Measurements from ENCODE around the gene MRM2.

Gene MRM2

DNA sequence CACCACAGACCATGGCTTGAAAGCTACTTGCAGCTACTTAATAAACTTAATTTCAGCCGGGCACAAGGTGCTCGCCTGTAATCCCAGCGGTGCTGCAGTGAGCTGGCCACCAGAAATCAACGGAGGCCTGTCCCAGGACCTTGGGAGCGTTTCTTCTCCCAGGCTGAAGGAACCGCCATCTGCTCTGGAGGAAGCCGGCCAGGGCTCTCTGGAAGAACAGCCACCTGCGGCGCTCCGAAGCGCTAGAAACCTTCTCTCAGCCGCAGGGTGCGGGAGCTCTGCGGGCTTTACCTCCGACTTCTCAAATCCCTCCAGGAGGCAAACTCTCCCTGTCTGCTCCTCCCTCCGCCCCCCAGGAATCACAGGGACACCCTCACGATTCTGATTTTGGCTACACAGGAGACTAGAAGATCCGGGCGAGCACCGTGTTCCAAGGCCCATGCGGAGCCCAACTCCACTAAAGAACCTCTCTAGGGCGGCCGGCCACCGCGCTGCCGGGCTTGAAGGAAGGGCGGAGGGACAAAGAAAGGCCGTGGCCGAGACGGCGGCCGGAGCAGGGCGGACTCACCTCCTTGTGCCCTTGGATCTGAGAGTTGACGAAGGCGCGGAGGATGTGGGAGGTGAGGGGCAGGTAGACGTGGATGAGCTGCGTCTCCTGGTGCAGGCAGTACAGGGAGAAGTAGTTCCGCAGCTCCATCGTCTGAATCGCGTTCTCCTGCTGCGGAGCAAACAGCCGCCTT, 14.5 kb upstream of the MRM2 start:
- Mint-ChIP-seq H3K27ac (no peak overlapping the region), H3K36me3 (peaks cover 2% of the 10 kb centered on the region), H3K27me3 (no peaks in the 10 kb centered on the region), H3K4me3 (no peak overlapping the region), H3K4me1 (ENCODE audit: low read depth) (peaks cover 6% of the 10 kb centered on the region), H3K9me3 (ENCODE audit: low read depth) (no peaks in the 10 kb centered on the region)

GRCh38 chr7:2255145-2256139, 13.4 kb upstream of the MRM2 start:
- H3K27ac Mint-ChIP-seq, result no peak overlapping the region
- peaks cover 4% of the 10 kb centered on the region for H3K4me1 Mint-ChIP-seq (ENCODE audit: low read depth)
- H3K4me3 Mint-ChIP-seq, result no peak overlapping the region
- H3K27me3 Mint-ChIP-seq, result no peaks in the 10 kb centered on the region
- peaks cover 2% of the 10 kb centered on the region for H3K36me3 Mint-ChIP-seq
- no peaks in the 10 kb centered on the region for H3K9me3 Mint-ChIP-seq (ENCODE audit: low read depth)

GRCh38 chr7:2254429-2255144, 12.6 kb upstream of the MRM2 start:
- Mint-ChIP-seq H3K27ac (no peak overlapping the region), H3K9me3 (ENCODE audit: low read depth) (no peaks in the 10 kb centered on the region), H3K27me3 (no peaks in the 10 kb centered on the region), H3K4me1 (ENCODE audit: low read depth) (peaks cover 3% of the 10 kb centered on the region), H3K36me3 (no peaks in the 10 kb centered on the region), H3K4me3 (no peak overlapping the region)

DNA sequence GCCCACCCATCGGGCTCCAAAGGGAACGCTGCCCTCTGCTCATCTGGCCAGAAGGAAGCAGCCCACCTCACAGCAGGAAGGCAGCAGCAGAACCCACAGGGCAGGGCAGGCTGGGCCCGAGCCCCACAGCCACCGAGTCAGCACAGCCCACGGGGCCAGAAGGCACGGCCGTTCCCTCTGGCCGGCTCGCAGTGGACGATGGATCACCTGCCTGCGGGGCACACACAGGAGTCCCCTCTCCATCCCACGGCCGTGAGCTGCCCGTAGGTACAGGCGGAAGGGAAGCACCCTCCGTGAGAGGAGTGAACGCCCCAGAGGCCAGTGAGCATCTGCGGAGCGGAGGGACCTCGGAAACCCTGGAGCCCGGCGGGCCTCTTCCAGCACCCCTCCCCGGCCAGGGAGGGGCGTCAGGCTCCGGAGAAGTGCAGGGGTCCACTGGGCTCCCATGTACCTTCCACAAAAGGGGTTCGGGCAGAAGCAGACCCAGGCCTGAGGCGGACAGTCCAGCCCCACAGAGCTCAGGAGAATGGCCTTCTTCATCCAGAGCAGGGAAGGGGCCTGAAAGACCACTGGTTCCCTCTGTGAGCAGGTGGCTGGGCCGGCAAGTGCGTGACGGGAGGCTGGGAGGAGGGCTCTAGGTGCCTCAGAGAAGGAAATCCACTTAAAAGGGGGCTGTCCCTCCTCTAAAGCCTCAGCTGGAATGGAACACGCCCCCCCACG, 11.7 kb upstream of the MRM2 start:
- peaks cover 10% of the 10 kb centered on the region for H3K4me1 Mint-ChIP-seq (ENCODE audit: low read depth)
- no peaks in the 10 kb centered on the region for H3K36me3 Mint-ChIP-seq
- no peak overlapping the region for H3K4me3 Mint-ChIP-seq
- no peak overlapping the region for H3K27ac Mint-ChIP-seq
- no peaks in the 10 kb centered on the region for H3K27me3 Mint-ChIP-seq
- H3K9me3 Mint-ChIP-seq (ENCODE audit: low read depth), result no peaks in the 10 kb centered on the region

DNA sequence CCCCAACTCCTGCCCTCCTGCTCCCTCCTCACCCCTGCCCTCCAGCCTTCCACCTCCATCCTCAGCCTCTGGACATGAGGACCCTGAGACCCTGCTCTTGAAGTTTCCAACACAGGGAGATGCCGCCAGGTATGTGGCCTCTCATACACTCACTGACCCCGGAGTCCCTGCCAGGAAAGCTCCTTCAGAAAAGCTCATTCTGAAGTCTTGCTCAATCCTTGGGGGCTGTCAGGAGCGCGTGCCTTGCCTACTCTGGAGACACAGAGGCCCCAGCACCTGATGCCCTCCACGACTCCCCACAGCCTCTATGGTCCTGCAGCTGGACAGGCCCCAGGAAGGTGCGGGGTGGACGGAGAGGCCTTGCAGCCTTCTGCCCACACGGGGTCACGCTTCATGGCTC, 11.0 kb upstream of the MRM2 start:
- H3K4me3 Mint-ChIP-seq, result no peak overlapping the region
- peaks cover 14% of the 10 kb centered on the region for H3K4me1 Mint-ChIP-seq (ENCODE audit: low read depth)
- no peaks in the 10 kb centered on the region for H3K36me3 Mint-ChIP-seq
- peak overlapping the region; percentile 28 for H3K27ac Mint-ChIP-seq
- H3K27me3 Mint-ChIP-seq, result no peaks in the 10 kb centered on the region
- no peaks in the 10 kb centered on the region for H3K9me3 Mint-ChIP-seq (ENCODE audit: low read depth)

DNA sequence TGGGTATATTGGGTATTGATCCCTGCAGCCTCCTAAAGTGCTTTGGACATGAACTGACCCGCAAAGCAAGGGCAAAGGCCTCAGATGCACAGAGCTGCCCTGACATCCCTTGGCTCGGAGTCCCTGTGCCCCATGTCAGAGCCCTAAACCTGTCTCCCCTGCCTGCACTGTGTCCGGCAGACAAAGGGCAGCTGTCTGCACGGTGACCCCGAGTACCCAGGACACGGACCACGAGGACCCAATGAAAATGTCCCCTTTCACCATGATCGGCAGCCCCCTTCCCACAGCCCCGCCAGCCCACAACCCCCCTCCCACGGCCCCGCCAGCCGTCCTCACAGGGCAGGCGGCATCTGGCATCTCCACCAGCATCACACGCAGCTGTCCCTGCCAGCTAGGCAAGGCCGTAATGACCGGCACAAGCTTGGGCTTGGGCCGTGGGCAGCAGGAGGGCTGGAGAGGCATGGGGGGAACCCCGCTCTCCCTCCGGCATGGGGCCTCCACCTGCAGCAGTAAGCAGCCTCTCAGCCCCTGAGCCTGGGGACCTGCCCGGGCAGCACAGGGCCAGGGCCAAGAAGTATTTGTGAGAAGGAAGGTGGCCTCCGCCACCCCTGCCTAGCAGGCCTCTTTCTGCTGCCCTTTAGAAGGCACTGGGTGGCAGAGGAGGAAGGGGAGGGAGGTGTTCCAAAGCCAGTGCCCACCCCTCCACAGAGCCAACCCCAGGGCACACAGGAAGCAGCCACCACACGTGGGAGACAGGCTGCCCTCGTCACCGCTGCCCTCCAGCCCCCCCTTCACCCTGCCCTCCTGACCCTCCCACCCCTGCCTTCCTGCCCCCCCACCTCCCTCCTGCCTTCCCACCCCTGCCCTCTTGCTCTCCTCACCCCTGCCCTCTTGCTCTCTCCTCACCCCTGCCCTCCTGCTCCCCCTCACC, 10.1 kb upstream of the MRM2 start:
- Mint-ChIP-seq H3K9me3 (ENCODE audit: low read depth) (no peaks in the 10 kb centered on the region), H3K27ac (no peak overlapping the region), H3K4me3 (no peak overlapping the region), H3K36me3 (no peaks in the 10 kb centered on the region), H3K4me1 (ENCODE audit: low read depth) (peaks cover 16% of the 10 kb centered on the region), H3K27me3 (no peaks in the 10 kb centered on the region)

DNA sequence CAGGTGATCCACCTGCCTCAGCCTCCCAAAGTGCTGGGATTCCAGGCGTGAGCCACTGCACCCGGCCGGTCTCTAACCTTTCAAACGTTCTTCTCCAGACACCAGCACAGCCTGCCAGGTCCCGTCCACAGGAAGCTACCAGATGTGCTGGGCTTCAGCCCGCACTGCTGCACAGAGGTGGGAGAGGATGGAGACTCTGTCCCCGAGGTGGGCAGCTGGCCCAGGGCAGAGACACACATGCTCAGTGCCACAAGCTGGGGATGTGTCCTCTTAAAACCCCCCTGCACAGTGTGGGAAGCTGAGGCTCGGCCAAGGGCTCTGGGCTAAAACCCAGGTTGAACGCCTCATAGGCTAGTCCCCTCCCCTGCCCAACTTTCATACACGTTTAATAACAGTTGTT, 9.4 kb upstream of the MRM2 start:
- Mint-ChIP-seq H3K27ac (no peak overlapping the region), H3K4me3 (no peak overlapping the region), H3K36me3 (no peaks in the 10 kb centered on the region), H3K27me3 (no peaks in the 10 kb centered on the region), H3K9me3 (ENCODE audit: low read depth) (no peaks in the 10 kb centered on the region), H3K4me1 (ENCODE audit: low read depth) (peaks cover 16% of the 10 kb centered on the region)

- Mint-ChIP-seq H3K4me3 (no peak overlapping the region), H3K4me1 (ENCODE audit: low read depth) (peaks cover 17% of the 10 kb centered on the region), H3K27ac (no peak overlapping the region), H3K36me3 (no peaks in the 10 kb centered on the region), H3K9me3 (ENCODE audit: low read depth) (no peaks in the 10 kb centered on the region), H3K27me3 (no peaks in the 10 kb centered on the region)
Measured at GRCh38 chr7:2249744-2250323, 7.8 kb upstream of the MRM2 start.

DNA sequence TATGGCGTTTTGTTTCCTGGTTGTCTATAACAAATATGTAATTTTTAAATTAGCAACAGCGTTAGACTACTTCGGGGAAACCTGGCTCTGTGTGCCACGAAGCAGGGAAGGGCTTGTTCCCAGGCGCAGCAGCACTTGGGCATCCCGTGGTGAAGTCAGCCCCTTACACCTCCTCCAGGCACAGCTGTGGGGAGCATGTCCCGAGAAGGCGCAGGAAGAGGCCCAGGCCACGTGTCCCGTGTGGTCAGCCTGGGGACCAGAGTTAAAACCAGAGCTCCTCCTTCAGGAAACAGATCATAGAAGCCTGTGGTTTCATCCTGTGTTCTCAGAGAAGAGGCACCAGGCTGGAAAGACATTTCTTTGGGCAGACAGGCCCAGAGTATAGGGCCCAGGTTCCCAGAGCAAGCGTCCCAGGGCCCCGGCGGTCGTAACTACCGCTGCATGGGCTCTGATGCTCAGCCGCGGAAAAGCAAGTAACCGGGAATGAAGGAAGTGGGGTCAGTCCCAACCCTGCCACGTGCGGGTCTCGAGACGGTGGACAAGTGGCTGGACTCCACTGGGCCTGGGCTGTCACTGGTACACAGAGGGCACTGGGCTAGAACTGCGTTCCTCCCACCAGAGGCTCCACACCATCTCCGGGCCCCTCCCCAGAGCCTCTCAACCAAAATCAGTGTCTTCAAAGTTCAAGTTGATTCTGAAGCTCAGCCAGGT, 7.1 kb upstream of the MRM2 start:
- peaks cover 17% of the 10 kb centered on the region for H3K4me1 Mint-ChIP-seq (ENCODE audit: low read depth)
- H3K9me3 Mint-ChIP-seq (ENCODE audit: low read depth), result no peaks in the 10 kb centered on the region
- peak overlapping the region; percentile 32 for H3K4me3 Mint-ChIP-seq
- H3K36me3 Mint-ChIP-seq, result no peaks in the 10 kb centered on the region
- peak overlapping the region; percentile 46 for H3K27ac Mint-ChIP-seq
- no peaks in the 10 kb centered on the region for H3K27me3 Mint-ChIP-seq

DNA sequence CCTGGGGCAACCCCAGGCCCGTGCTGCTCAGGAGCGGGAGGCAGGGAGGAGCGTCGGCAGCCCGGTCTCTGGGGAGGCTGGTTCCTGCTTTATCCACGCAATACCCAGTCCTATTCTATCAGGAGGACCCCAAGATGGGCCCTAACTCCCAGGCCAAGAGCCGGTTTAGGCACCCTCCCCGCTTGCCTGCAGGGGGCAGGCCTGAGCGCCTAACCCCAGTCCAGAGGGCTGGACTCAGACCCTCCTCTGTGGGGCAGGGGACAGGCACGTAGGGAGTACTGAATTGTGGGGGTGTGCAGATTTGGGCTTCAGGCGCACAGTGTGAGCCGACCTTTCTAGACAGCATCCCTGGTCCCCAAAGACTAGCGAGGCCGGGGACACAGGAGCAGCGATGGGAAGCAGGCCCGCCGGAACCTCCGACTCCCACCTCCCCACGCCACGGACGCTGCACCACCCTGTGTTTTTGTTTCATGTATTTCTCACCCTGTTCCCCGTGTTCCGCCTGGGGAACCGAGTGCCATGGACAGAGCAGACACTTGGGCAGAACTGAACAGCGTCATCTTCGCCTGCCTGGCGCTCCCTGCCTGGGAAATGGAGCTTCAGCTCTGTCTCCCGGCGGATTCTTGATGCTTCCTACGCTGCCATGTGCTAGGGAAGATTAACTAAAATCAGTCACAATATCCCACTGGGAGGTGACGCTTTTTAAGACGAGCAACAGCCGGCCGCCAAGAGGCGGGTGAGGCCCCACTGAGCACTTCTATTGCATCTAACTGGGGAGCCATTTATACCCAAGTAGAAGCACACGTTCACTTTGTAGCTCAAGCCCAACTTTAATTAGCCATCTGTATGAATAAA, 5.4 kb upstream of the MRM2 start:
- Mint-ChIP-seq H3K27me3 (no peaks in the 10 kb centered on the region), H3K36me3 (no peaks in the 10 kb centered on the region), H3K4me1 (ENCODE audit: low read depth) (peaks cover 19% of the 10 kb centered on the region), H3K4me3 (no peak overlapping the region), H3K9me3 (ENCODE audit: low read depth) (no peaks in the 10 kb centered on the region), H3K27ac (no peak overlapping the region)

DNA sequence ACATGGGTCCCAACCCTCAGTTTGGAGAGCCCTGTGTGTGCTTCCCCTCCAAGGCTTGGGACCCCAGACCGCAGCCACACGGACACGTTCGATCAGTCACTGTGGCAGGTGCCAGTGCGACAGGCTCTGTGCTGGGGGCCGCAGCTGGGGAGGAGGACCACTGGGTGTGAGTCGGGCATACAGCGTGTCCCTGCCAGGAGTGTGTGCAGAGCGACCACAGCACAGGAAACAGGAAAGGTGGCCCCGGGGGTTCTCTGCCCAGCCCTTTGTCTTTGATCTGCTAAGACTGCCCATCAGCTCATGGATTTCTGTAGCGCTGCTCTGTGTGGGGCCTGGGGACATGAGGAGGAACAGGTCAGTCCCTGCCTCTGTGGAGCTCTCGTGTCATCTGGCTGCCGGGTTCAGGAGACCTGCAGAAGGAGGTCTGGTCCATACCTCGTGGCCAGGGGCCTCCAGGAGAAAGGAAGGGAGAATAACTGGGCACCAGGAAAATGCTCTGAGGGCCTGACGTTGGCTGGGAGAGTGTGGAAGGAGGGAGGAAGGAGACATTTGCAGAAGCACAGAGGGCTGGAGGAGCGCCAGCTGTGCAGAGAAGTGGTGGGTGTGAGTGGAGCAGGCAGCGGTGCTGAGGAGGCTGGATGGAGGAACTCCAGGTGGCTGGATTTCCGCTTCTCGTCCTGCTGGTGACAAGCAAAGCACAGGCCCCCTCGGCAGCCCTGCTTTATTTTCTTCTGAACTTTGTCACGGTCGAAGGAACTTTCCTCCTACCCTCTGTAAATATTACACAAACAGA, 4.1 kb upstream of the MRM2 start:
- Mint-ChIP-seq H3K27ac (no peak overlapping the region), H3K9me3 (ENCODE audit: low read depth) (no peaks in the 10 kb centered on the region), H3K4me3 (no peak overlapping the region), H3K36me3 (no peaks in the 10 kb centered on the region), H3K27me3 (no peaks in the 10 kb centered on the region), H3K4me1 (ENCODE audit: low read depth) (peaks cover 19% of the 10 kb centered on the region)
